Suprapubic skin (tissue), 3 donors: Measurements from ENCODE around the gene KIAA2012.
A peak's percentile ranks its signal among the peaks of the same experiment; 100 is the strongest.

Experiments
- EP300 ChIP-seq: sonication (generic); formaldehyde crosslinking; IDR thresholded peaks from one replicate; pipeline ENCODE4 v1.6.1; 2017; ENCODE audit warnings: antibody characterized with exemption
- POLR2A ChIP-seq, 2 donors: fragments of 450-650 bp; IDR thresholded peaks; one replicate each; pipeline ENCODE4 v1.6.1; 2017; ENCODE audit warnings: antibody characterized with exemption in 2 of 2, mild to moderate bottlenecking in 2 of 2, moderate library complexity in 2 of 2
- TF ChIP-seq, protein P1 (sequence below), 2 donors: fragments of 200-600 bp in 1 of 2; fragments of 450-650 bp in 1 of 2; sonication (generic) in 1 of 2; IDR thresholded peaks; one replicate each; pipeline ENCODE4 v1.5.1; 2016 to 2019; ENCODE audit warnings: antibody characterized with exemption in 2 of 2, mild to moderate bottlenecking in 1 of 2, moderate library complexity in 1 of 2

DNA sequence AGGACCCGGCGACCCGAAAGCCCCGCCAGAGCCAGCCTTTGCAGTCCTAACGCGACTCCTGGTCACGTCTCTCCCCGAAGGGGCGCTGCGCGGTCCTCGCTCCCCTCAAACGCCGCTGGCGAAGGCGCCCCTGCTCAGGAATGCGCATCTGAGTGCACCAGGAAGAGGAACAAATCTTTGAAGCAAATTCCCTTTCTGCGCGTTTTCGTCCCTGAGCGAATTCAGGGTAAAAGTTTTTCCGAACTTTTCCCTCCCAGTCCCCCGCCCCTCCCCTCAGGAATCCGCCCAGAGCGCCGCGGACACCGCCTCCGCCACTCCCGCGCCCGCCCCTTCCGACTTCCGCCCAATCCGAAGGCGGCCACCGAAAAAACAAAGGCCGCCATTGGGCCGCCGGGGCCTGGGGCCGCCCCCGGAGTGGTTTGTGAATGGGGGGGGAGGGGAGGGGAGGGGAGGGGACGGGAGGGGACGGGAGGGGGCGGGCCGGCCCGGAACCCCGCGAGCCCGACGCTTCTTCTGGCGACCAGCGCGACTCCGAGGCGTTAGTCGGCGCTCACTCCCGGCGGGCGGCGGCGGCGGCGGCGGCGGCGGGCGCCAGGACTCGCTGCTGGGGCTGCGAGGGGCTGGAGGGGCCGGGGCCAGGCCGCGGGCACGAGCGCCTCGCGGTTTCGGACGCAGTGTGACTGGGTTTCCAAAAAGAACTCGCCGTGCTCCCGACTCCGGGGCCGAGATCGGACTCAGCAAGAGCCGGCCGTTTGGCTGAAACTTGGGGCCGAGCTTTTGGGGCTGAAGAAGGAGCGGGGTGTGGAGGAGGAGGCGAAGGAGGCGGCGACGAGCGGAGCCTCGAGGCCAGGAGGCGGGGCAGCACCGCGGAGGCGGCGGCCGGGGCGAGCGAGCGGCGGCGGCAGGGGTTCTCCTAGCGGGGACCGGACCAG is 39.5 kb upstream of the KIAA2012 start, which contains the start of gene FZD7:
- TF ChIP-seq POLR2A (IDR thresholded peaks at IDR 0.05) (peak; percentile 52 to 62), EP300 (no peak)
- TF ChIP-seq, protein P1, sequence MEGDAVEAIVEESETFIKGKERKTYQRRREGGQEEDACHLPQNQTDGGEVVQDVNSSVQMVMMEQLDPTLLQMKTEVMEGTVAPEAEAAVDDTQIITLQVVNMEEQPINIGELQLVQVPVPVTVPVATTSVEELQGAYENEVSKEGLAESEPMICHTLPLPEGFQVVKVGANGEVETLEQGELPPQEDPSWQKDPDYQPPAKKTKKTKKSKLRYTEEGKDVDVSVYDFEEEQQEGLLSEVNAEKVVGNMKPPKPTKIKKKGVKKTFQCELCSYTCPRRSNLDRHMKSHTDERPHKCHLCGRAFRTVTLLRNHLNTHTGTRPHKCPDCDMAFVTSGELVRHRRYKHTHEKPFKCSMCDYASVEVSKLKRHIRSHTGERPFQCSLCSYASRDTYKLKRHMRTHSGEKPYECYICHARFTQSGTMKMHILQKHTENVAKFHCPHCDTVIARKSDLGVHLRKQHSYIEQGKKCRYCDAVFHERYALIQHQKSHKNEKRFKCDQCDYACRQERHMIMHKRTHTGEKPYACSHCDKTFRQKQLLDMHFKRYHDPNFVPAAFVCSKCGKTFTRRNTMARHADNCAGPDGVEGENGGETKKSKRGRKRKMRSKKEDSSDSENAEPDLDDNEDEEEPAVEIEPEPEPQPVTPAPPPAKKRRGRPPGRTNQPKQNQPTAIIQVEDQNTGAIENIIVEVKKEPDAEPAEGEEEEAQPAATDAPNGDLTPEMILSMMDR (IDR thresholded peaks at IDR 0.05): no peak
